T-helper 9 cell (primary cell): ENCODE data around the gene FOXD4L4.
"Not testable (repeated sequence)": the region's sequence is repeated elsewhere in the genome, so short reads cannot be mapped to it uniquely, and the experiment has no call there.

Experiments used
- DNase-seq: peaks from one replicate; pipeline ENCODE4 v3.0.0-alpha.2; 2020
- total RNA-seq, 2 donors: gene quantifications; one replicate each; lab custom pipeline; 2026; lab: John Stamatoyannopoulos, UW

Gene FOXD4L4
- total RNA-seq = 0 reads per million in 2 donors

DNA sequence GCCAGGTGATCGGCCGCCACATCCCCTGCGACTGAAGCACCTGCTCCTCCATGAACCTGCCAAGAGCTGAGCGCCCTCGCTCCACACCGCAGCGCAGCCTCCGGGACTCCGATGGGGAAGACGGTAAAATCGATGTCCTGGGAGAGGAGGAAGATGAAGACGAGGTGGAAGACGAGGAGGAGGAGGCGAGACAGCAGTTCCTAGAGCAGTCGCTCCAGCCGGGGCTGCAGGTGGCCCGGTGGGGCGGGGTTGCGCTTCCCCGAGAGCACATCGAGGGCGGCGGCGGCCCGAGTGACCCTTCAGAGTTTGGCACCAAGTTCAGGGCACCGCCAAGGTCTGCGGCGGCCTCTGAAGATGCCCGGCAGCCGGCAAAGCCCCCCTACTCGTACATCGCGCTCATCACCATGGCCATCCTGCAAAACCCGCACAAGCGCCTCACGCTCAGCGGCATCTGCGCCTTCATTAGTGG is at the start of gene FOXD4L4:
FOXD4L4 (plus strand) TSS at position 51 of the 469 bp plus-strand sequence; CDS start at position 51, 0 bp downstream.
- not testable (repeated sequence) for DNase-seq

DNA sequence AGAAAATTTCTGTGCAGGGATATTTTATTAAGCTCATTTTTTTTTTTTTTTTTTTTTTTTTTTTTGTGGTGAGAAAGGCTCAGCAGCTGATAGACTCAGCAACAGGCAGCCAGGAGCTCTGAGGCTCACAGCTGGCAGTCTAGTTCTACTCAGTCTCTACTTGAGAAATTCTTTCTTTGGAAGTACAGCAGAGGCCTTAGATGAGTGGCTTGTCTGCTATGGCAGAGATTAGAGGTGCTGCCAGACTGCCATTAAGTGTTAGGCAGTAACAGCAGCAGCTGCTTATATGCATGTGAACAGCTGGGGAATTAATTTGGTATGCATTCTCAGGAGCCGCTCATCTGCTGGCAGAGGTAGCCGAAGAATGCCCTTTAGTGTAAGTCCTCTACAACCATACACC is 33.4 kb upstream of the FOXD4L4 start:
- DNase-seq = not testable (repeated sequence)

DNA sequence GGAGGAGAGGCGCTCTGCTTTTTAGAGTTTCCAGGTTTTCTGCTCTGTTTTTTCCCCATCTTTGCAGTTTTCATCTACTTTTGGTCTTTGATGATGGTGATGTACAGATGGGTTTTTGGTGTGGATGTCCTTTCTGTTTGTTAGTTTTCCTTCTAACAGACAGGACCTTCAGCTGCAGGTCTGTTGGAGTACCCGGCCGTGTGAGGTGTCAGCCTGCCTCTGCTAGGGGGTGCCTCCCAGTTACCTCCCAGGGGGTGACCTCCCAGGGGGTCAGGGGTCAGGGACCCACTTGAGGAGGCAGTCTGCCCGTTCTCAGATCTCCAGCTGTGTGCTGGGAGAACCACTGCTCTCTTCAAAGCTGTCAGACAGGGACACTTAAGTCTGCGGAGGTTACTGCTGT is 22.5 kb upstream of the FOXD4L4 start:
- DNase-seq = not testable (repeated sequence)

DNA sequence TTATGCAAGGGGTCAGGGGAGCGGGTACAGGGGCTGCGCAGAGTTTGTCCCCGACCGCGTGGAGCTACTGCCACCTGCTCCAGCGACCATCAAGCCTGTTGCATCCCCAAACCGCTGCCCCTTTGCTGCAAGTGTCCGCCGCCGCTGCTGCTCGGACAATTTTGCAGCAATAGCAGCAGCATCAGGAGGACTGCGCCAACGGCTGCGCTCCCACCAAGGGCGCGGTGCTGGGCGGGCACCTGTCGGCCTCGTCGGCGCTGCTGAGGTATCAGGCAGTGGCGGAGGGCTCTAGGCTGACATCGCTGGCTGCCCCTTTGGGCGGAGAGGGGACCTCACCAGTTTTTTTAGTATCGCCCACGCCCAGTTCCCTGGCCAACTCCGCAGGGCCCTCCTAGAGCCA is 1.2 kb downstream of the FOXD4L4 start:
- not testable (repeated sequence) for DNase-seq
